H9 (cell line): ENCODE results near the gene SCAMP5. TPM values are rescaled to one million over a fixed set of nuclear protein-coding genes. Genes with fewer than 3 reads are reported as not detected.

ENCODE experiments used
- DNase-seq: peaks from one replicate; pipeline ENCODE4 v3.0.0-alpha.2; 2017
- H2AFZ ChIP-seq: one replicate; pipeline ENCODE4 v1.6.1; 2013; ENCODE audit warnings: mild to moderate bottlenecking, low read length, control low read depth, moderate library complexity
- H2AK5ac ChIP-seq: 2 replicates; pipeline ENCODE4 v1.6.1; 2013; ENCODE audit warnings: low read length, control low read depth, mixed read lengths; ENCODE audit not compliant: insufficient read length
- H2BK120ac ChIP-seq: one replicate; pipeline ENCODE4 v1.6.1; 2013; ENCODE audit warnings: low read depth, mild to moderate bottlenecking, low read length, control low read depth, inconsistent platforms; ENCODE audit not compliant: poor library complexity, severe bottlenecking
- H2BK12ac ChIP-seq: 2 replicates; pipeline ENCODE4 v1.6.1; 2013; ENCODE audit warnings: low read length, control low read depth, mixed read lengths, low read depth; ENCODE audit not compliant: insufficient read length
- H2BK15ac ChIP-seq: 2 replicates; pipeline ENCODE4 v1.6.1; 2013; ENCODE audit warnings: low read depth, low read length, control low read depth
- H2BK20ac ChIP-seq: one replicate; pipeline ENCODE4 v1.6.1; 2013; ENCODE audit warnings: low read depth, mild to moderate bottlenecking, low read length, control low read depth, inconsistent platforms; ENCODE audit not compliant: poor library complexity, severe bottlenecking
- H2BK5ac ChIP-seq: 2 replicates; pipeline ENCODE4 v1.6.1; 2013; ENCODE audit warnings: low read length, control low read depth, mixed read lengths; ENCODE audit not compliant: insufficient read length
- H3K14ac ChIP-seq: 2 replicates; pipeline ENCODE4 v1.6.1; 2013; ENCODE audit warnings: low read length, control low read depth; ENCODE audit not compliant: insufficient read depth
- H3K18ac ChIP-seq: 2 replicates; pipeline ENCODE4 v1.6.1; 2013; ENCODE audit warnings: low read depth, mild to moderate bottlenecking, mixed read lengths, low read length, control low read depth; ENCODE audit not compliant: insufficient read length
- H3K23ac ChIP-seq: 2 replicates; pipeline ENCODE4 v1.6.1; 2013; ENCODE audit warnings: low read length, control low read depth, mixed read lengths, low read depth; ENCODE audit not compliant: insufficient read length
- H3K23me2 ChIP-seq: 2 replicates; pipeline ENCODE4 v1.6.1; 2013; ENCODE audit warnings: low read depth, mild to moderate bottlenecking, mixed read lengths, low read length, control low read depth; ENCODE audit not compliant: insufficient read length, poor library complexity, severe bottlenecking
- H3K27ac ChIP-seq: 2 replicates; pipeline ENCODE4 v1.5.1; 2013; ENCODE audit warnings: low read length, control low read depth, mixed read lengths, low read depth; ENCODE audit not compliant: insufficient read length
- H3K27me3 ChIP-seq: 2 replicates; pipeline ENCODE4 v1.6.1; 2013; ENCODE audit warnings: low read length, control low read depth, inconsistent platforms; ENCODE audit not compliant: insufficient read depth
- H3K4ac ChIP-seq: 2 replicates; pipeline ENCODE4 v1.6.1; 2013; ENCODE audit warnings: low read depth, mild to moderate bottlenecking, control low read depth, inconsistent platforms, low read length, moderate library complexity
- H3K4me1 ChIP-seq: 2 replicates; pipeline ENCODE4 v1.6.1; 2013; ENCODE audit warnings: low read length, control low read depth, inconsistent platforms; ENCODE audit not compliant: insufficient read depth
- H3K4me2 ChIP-seq: 2 replicates; pipeline ENCODE4 v1.6.1; 2013; ENCODE audit warnings: low read length, control low read depth, mixed read lengths; ENCODE audit not compliant: insufficient read length, insufficient read depth
- H3K56ac ChIP-seq: 2 replicates; pipeline ENCODE4 v1.6.1; 2013; ENCODE audit warnings: low read depth, mild to moderate bottlenecking, mixed read lengths, low read length, control low read depth; ENCODE audit not compliant: insufficient read length
- H3K79me1 ChIP-seq: 2 replicates; pipeline ENCODE4 v1.6.1; 2013; ENCODE audit warnings: low read depth, mild to moderate bottlenecking, moderate library complexity, low read length, control low read depth, inconsistent platforms; ENCODE audit not compliant: insufficient read depth, poor library complexity, severe bottlenecking
- H3K79me2 ChIP-seq: 2 replicates; pipeline ENCODE4 v1.6.1; 2013; ENCODE audit warnings: low read length, control low read depth, inconsistent platforms; ENCODE audit not compliant: insufficient read depth
- H3K9ac ChIP-seq: 2 replicates; pipeline ENCODE4 v1.6.1; 2013; ENCODE audit warnings: low read length, control low read depth, mixed read lengths; ENCODE audit not compliant: insufficient read length; ENCODE audit errors: extremely low read depth
- H3K9me3 ChIP-seq: one replicate; pipeline ENCODE4 v1.6.1; 2013; ENCODE audit warnings: low read depth, low read length, inconsistent platforms; ENCODE audit not compliant: control insufficient read depth
- H3T11ph ChIP-seq: one replicate; pipeline ENCODE4 v1.6.1; 2013; ENCODE audit warnings: mild to moderate bottlenecking, low read length, control low read depth, inconsistent platforms
- H4K20me1 ChIP-seq: one replicate; pipeline ENCODE4 v1.6.1; 2013; ENCODE audit not compliant: control insufficient read depth, insufficient read length, insufficient read depth
- H4K5ac ChIP-seq: 2 replicates; pipeline ENCODE4 v1.6.1; 2013; ENCODE audit warnings: low read depth, mild to moderate bottlenecking, mixed read lengths, low read length, control low read depth; ENCODE audit not compliant: insufficient read length
- H4K8ac ChIP-seq: replicated peaks from 2 replicates; pipeline ENCODE4 v1.6.1; 2013; ENCODE audit warnings: low read length, control low read depth, mixed read lengths, low read depth; ENCODE audit not compliant: insufficient read length
- H4K91ac ChIP-seq: 2 replicates; pipeline ENCODE4 v1.6.1; 2013; ENCODE audit warnings: low read depth, mild to moderate bottlenecking, moderate library complexity, mixed read lengths, low read length, control low read depth; ENCODE audit not compliant: insufficient read length
- H3K27ac Mint-ChIP-seq, 3 experiments: 2 replicates in 2 of 3; 3 replicates in 1 of 3; pipeline ENCODE4 v1.8.0; 2020 to 2021; ENCODE audit warnings: mixed read lengths in 3 of 3, mild to moderate bottlenecking in 1 of 3, moderate library complexity in 1 of 3
- H3K27me3 Mint-ChIP-seq: 2 replicates; pipeline ENCODE4 v1.8.0; 2021; ENCODE audit warnings: low read depth, mild to moderate bottlenecking, moderate library complexity, mixed read lengths
- H3K36me3 Mint-ChIP-seq, 3 experiments: 2 replicates in 2 of 3; 3 replicates in 1 of 3; pipeline ENCODE4 v1.8.0; 2020 to 2021; ENCODE audit warnings: low read depth in 3 of 3, mixed read lengths in 3 of 3; ENCODE audit not compliant: insufficient read depth in 1 of 3
- H3K4me1 Mint-ChIP-seq, 2 experiments: 2 replicates each; pipeline ENCODE4 v1.8.0; 2020; ENCODE audit warnings: mixed read lengths in 2 of 2
- H3K4me3 Mint-ChIP-seq, 2 experiments: 2 replicates in 1 of 2; 3 replicates in 1 of 2; pipeline ENCODE4 v1.8.0; 2020 to 2021; ENCODE audit warnings: mild to moderate bottlenecking in 2 of 2, mixed read lengths in 2 of 2, moderate library complexity in 1 of 2
- H3K9me3 Mint-ChIP-seq, 2 experiments: 2 replicates in 1 of 2; 3 replicates in 1 of 2; pipeline ENCODE4 v1.8.0; 2020; ENCODE audit warnings: mild to moderate bottlenecking in 2 of 2, mixed read lengths in 2 of 2, moderate library complexity in 1 of 2
- CTCF ChIP-seq: fragments of 200-600 bp; sonication (generic); conservative IDR thresholded peaks from 3 replicates; pipeline ENCODE4 v1.8.0; 2021; ENCODE audit warnings: antibody characterized with exemption, mild to moderate bottlenecking
- WGBS: extraction: QIAGEN DNeasy Blood & Tissue Kit; methylation state at CpG from one replicate; pipeline ENCODE4 v1.1.7; 2013; ENCODE audit warnings: missing lambda C conversion rate, low lambda C conversion rate, mixed read lengths; ENCODE audit not compliant: insufficient read length; ENCODE audit errors: extremely low coverage; 5-methylcytosine and 5-hydroxymethylcytosine counted together
- total RNA-seq: library from RNA; stranded (reverse); gene quantifications from 2 replicates; pipeline ENCODE4 v1.2.1, GENCODE V29; 2021

SCAMP5 gene
- total RNA-seq, 1 experiment from 2014 or later: 47.8 TPM

- Histone ChIP-seq H3K4ac (no peak overlapping the region), H2BK120ac (no peak overlapping the region), H3T11ph (no peak overlapping the region), H3K4me2 (no peak overlapping the region), H3K79me2 (no peaks in the 10 kb centered on the region; the same call in 1 of the 2 replicates), H3K9me3 (no peaks in the 10 kb centered on the region), H3K27ac (no peak overlapping the region), H2BK5ac (no peak overlapping the region), H2BK15ac (no peak overlapping the region), H4K20me1 (no peaks in the 10 kb centered on the region), H3K14ac (no peak overlapping the region), H3K9ac (no peak overlapping the region), H4K91ac (no peak overlapping the region), H3K23ac (no peak overlapping the region), H2BK20ac (no peak overlapping the region), H3K79me1 (peaks cover 2% of the 10 kb centered on the region), H3K4me1 (no peaks in the 10 kb centered on the region), H3K23me2 (peaks cover 8% of the 10 kb centered on the region), H2BK12ac (no peak overlapping the region), H4K5ac (no peak overlapping the region), H2AFZ (no peak overlapping the region), H2AK5ac (no peak overlapping the region), H3K18ac (no peak overlapping the region), H3K56ac (no peak overlapping the region), H4K8ac (no peak overlapping the region), H3K27me3 (no peaks in the 10 kb centered on the region)
- peaks cover 13% of the 10 kb centered on the region for H3K27me3 Mint-ChIP-seq
- TF ChIP-seq CTCF: no peak
- H3K4me3 Mint-ChIP-seq: peak overlapping the region; percentile 27 to 45; a peak in 3 of 5 replicates
- WGBS: no CpG with 5 or more reads among the region's 2 CpGs
- DNase-seq: no peak
- peaks cover 12 to 26% (median 20%) of the 10 kb centered on the region in 3 experiments; a peak in 6 of 7 replicates for H3K36me3 Mint-ChIP-seq
- H3K27ac Mint-ChIP-seq: no peak overlapping the region; a peak in 1 of 7 replicates
- H3K9me3 Mint-ChIP-seq: peaks cover 2 to 4% of the 10 kb centered on the region in 2 experiments; a peak in 3 of 5 replicates
- H3K4me1 Mint-ChIP-seq: peaks cover 13 to 19% of the 10 kb centered on the region in 2 experiments
Measured at GRCh38 chr15:74997543-74997942, 2.2 kb downstream of the SCAMP5 start.
